Aorta (tissue), 5 donors: ENCODE results near the gene CFAP61. TPM values are rescaled to one million over a fixed set of nuclear protein-coding genes. Genes with fewer than 3 reads are reported as not detected.

Experiments used
- ATAC-seq: fragments of 200-7000 bp; cut with Tn5 transposase; one replicate; pipeline ENCODE4 v1.9.1; 2022; ENCODE audit warnings: moderate library complexity; ENCODE audit not compliant: low FRiP score
- DNase-seq, 2 donors: peaks; one replicate each; pipeline ENCODE4 v3.0.0-alpha.2; 2020
- H3K27ac ChIP-seq, 2 donors: one replicate each; pipeline ENCODE4 v1.5.1; 2013; ENCODE audit warnings: low read length in 2 of 2, mild to moderate bottlenecking in 2 of 2, moderate library complexity in 2 of 2, control low read depth in 1 of 2, inconsistent platforms in 1 of 2, low read depth in 1 of 2
- H3K27me3 ChIP-seq, 2 donors: one replicate each; pipeline ENCODE4 v1.6.1; 2013; ENCODE audit warnings: control low read depth in 1 of 2, low read length in 1 of 2, mild to moderate bottlenecking in 1 of 2, moderate library complexity in 1 of 2; ENCODE audit not compliant: insufficient read depth in 2 of 2, control insufficient read depth in 1 of 2
- H3K36me3 ChIP-seq, 2 donors: one replicate each; pipeline ENCODE4 v1.6.1; 2013; ENCODE audit warnings: control low read depth in 1 of 2, low read length in 1 of 2, mild to moderate bottlenecking in 1 of 2; ENCODE audit not compliant: insufficient read depth in 2 of 2, control insufficient read depth in 1 of 2
- H3K4me1 ChIP-seq, 2 donors: one replicate each; pipeline ENCODE4 v1.6.1; 2013; ENCODE audit warnings: low read length in 2 of 2, control low read depth in 1 of 2, mild to moderate bottlenecking in 1 of 2, moderate library complexity in 1 of 2; ENCODE audit not compliant: insufficient read depth in 2 of 2, control insufficient read depth in 1 of 2
- H3K4me3 ChIP-seq, 2 donors: one replicate each; pipeline ENCODE4 v1.5.1; 2013; ENCODE audit warnings: low read length in 2 of 2, control low read depth in 1 of 2, mild to moderate bottlenecking in 1 of 2
- H3K9me3 ChIP-seq: one replicate; pipeline ENCODE4 v1.6.1; 2013; ENCODE audit warnings: mild to moderate bottlenecking, low read length; ENCODE audit not compliant: control insufficient read depth
- WGBS, 2 donors: extraction: QIAGEN DNeasy Blood & Tissue Kit; methylation state at CpG; one replicate each; pipeline ENCODE4 v1.1.7; 2013; 5-methylcytosine and 5-hydroxymethylcytosine counted together
- intact Hi-C, 2 donors: fragments of 100-400 bp; cut with DNase I; formaldehyde crosslinking; loops; one replicate each; pipeline versions ENCODE4 v1.14.2 to v1.15.0; 2022
- polyA plus RNA-seq, 2 donors: library from polyadenylated mRNA; stranded (reverse); fragments of 200-250 nt; gene quantifications; one replicate each; pipeline ENCODE4 v1.2.3, GENCODE V29; 2013
- total RNA-seq, 2 donors: library from RNA; stranded (reverse); fragmentation: NEBNext Ultra II Directional; extraction: Animal tissue kit (Norgen Biotek cat#: 25700); gene quantifications; one replicate each; pipeline ENCODE4 v1.2.1, GENCODE V29; 2021
- donor health status: healthy with polysubstance abuse.
- donor health status: Bipolar disorder and iron deficiency.
- donor health status: DM: no; HTN: no; CAD: no.
- donor health status: DM: no; HTN: no; CAD: no.
- donor health status: DM: yes; HTN: yes; CAD: no.

The CFAP61 gene
- total and polyA plus RNA-seq, 4 donors, result 0.18 to 2.0 (median 0.91) TPM; not detected in 1

- no peaks in the 10 kb centered on the region for H3K9me3 ChIP-seq
- H3K4me1 ChIP-seq, result no peaks in the 10 kb centered on the region
- no peak overlapping the region for H3K4me3 ChIP-seq
- no peak for ATAC-seq
- intact Hi-C loops, result no loop called here
- no peak overlapping the region for H3K27ac ChIP-seq
- 91 to 95% methylated on average over 3 of the region's 3 CpGs for WGBS, 2 donors
- H3K27me3 ChIP-seq, result no peaks in the 10 kb centered on the region
- peaks cover 0 to 3% of the 10 kb centered on the region in 2 donors for H3K36me3 ChIP-seq
- DNase-seq, result no peak
Observed at GRCh38 chr20:20023395-20023794, 28.9 kb upstream of the CFAP61 start.

DNA sequence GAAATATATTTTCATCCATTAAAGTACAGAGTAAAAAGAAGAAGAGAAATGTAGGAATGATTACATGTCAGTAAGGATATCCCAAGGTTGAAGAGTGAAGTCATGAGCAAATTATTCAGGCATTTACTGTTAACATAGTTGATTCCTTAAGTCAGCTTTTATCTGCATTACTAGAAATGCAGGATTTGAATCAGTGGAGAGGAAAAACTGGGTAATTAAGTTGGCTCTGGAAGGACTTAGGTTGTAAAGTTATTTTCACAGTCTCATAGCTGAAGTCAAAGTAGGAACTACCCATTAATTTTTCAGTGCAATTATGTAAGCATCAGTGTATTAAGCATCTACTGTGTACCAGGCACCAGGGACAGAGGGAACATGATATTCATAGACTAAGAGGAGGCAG lies 27.4 kb upstream of the CFAP61 start:
- H3K27me3 ChIP-seq, result no peaks in the 10 kb centered on the region
- intact Hi-C loops, result no loop called here
- H3K36me3 ChIP-seq, result peaks cover 0 to 3% of the 10 kb centered on the region in 2 donors
- H3K27ac ChIP-seq, result no peak overlapping the region
- H3K4me3 ChIP-seq, result no peak overlapping the region
- ATAC-seq, result no peak
- no peaks in the 10 kb centered on the region for H3K9me3 ChIP-seq
- no peaks in the 10 kb centered on the region for H3K4me1 ChIP-seq
- DNase-seq, result no peak

- DNase-seq (no peak), ATAC-seq (no peak)
- Histone ChIP-seq H3K27ac (no peak overlapping the region), H3K9me3 (no peaks in the 10 kb centered on the region), H3K4me1 (no peaks in the 10 kb centered on the region), H3K4me3 (no peak overlapping the region), H3K36me3 (peaks cover 0 to 6% of the 10 kb centered on the region in 2 donors), H3K27me3 (no peaks in the 10 kb centered on the region)
- WGBS, 2 donors, result 28 to 41% methylated on average over 2 of the region's 2 CpGs
- intact Hi-C loops, result no loop called here
Observed at GRCh38 chr20:20027284-20027683, 25.0 kb upstream of the CFAP61 start.

DNA sequence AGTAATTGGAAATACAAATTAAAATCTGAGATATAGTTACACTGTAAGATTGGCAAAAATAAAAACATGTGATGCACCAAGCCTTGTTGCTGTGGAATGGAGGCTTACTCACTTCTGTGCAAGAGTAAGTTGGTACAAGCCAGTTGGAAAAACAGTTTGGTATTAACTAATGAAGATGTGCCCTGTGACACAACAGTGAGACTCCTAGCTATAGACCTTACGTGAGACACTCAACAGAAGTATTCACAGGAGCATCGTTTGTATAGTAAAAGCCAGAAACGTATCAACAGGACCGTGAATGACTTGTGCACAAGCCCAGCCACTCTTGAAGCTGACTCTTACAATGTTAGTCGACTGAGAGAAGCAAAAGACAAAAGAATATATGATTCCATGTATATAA lies 20.5 kb upstream of the CFAP61 start:
- no peaks in the 10 kb centered on the region for H3K4me1 ChIP-seq
- no peak overlapping the region for H3K4me3 ChIP-seq
- no peak overlapping the region for H3K27ac ChIP-seq
- no peak for ATAC-seq
- intact Hi-C loops, result no loop called here
- peaks cover 4 to 5% of the 10 kb centered on the region in 2 donors for H3K36me3 ChIP-seq
- H3K9me3 ChIP-seq, result no peaks in the 10 kb centered on the region
- no peaks in the 10 kb centered on the region for H3K27me3 ChIP-seq
- DNase-seq, result no peak
- whole genome bisulfite sequencing, 2 donors, result 86 to 88% methylated on average over 5 of the region's 5 CpGs

DNA sequence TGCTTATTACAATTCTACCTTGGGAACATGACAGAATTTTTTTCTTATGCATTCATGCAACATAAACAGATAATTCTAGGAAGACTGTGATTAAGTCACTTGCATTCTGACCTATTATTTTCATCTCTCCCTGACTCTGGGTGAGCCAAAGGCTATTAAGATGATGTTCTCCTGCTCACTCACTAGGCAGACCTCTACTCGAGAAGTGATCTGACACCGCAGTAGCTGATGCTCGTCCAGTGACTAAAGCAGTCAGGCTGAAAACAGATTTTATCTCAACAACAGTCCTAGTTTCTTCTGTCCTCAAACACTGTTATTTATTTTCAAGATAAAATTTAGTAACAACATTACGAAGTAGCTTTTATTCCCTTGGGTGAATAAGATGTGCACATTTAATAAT lies 17.8 kb upstream of the CFAP61 start:
- no peaks in the 10 kb centered on the region for H3K9me3 ChIP-seq
- H3K27me3 ChIP-seq, result no peaks in the 10 kb centered on the region
- intact Hi-C loops, result no loop called here
- H3K36me3 ChIP-seq, result peaks cover 9 to 14% of the 10 kb centered on the region in 2 donors
- no peak overlapping the region for H3K4me3 ChIP-seq
- no peaks in the 10 kb centered on the region for H3K4me1 ChIP-seq
- no peak overlapping the region for H3K27ac ChIP-seq
- ATAC-seq (no peak), DNase-seq (no peak)
- 71% methylated on average over 4 of the region's 4 CpGs for WGBS, 2 donors

DNA sequence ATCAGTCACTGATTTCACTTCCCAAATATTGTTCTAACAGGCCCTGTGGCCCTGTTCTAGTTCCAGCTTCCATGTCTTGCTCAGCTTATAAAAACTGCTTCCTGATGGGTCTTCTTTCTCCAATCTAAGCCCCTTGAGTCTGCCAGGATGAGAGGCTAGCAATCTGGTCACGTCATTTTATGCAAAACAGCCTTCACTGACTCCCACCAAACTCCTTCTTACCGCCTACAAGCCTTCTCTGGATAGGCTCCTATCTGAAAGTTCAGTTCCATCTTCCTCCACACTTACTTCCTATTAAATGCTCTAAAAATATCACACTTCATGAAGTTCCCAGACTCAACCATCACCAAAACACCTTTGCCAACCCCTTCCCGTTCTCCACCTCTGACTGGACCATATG lies 15.6 kb upstream of the CFAP61 start:
- H3K36me3 ChIP-seq, result peaks cover 9 to 15% of the 10 kb centered on the region in 2 donors
- ATAC-seq, result no peak

DNA sequence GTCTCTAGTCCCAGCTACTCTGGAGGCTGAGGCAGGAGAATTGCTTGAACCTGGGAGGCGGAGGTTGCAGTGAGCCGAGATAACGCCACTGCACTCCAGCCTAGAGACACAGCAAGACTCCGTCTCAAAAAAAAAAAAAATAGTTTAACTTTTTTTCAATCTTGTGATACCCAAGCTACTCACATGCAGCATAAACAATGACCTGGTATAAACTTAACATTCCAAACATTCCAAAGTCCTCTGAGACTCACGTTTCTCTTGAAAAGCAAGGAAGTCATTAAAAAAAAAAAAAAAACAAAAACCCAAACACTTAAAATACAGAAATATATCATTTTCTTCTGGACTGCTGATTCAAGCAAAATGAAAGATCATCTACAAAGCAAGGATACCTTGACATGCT lies 14.4 kb upstream of the CFAP61 start:
- no peaks in the 10 kb centered on the region for H3K4me1 ChIP-seq
- ATAC-seq (no peak), DNase-seq (no peak)
- 49 to 53% methylated on average over 5 of the region's 5 CpGs for WGBS, 2 donors
- intact Hi-C loops, result no loop called here
- H3K36me3 ChIP-seq, result peaks cover 15 to 17% of the 10 kb centered on the region in 2 donors
- no peaks in the 10 kb centered on the region for H3K9me3 ChIP-seq
- no peaks in the 10 kb centered on the region for H3K27me3 ChIP-seq
- H3K4me3 ChIP-seq, result no peak overlapping the region
- no peak overlapping the region for H3K27ac ChIP-seq

More for the DNA sequence above, 15.6 kb upstream of the CFAP61 start:
- intact Hi-C loops, result no loop called here
- Histone ChIP-seq H3K9me3 (no peaks in the 10 kb centered on the region), H3K27ac (no peak overlapping the region), H3K4me1 (no peaks in the 10 kb centered on the region), H3K27me3 (no peaks in the 10 kb centered on the region), H3K4me3 (no peak overlapping the region)
- no peak for DNase-seq
- WGBS, 2 donors, result 84 to 85% methylated on average over 3 of the region's 3 CpGs

GRCh38 chr20:20038586-20038985 lies 13.7 kb upstream of the CFAP61 start:
- ATAC-seq (no peak), DNase-seq (no peak)
- Histone ChIP-seq H3K36me3 (peaks cover 17 to 19% of the 10 kb centered on the region in 2 donors), H3K27me3 (no peaks in the 10 kb centered on the region), H3K9me3 (no peaks in the 10 kb centered on the region), H3K4me1 (no peaks in the 10 kb centered on the region), H3K4me3 (no peak overlapping the region), H3K27ac (no peak overlapping the region)
- WGBS, 2 donors, result 90 to 92% methylated on average over 6 of the region's 6 CpGs
- intact Hi-C loops, result no loop called here

GRCh38 chr20:20039752-20040387 lies 12.5 kb upstream of the CFAP61 start:
- Histone ChIP-seq H3K27ac (no peak overlapping the region), H3K4me3 (no peak overlapping the region), H3K4me1 (no peaks in the 10 kb centered on the region), H3K27me3 (no peaks in the 10 kb centered on the region), H3K9me3 (no peaks in the 10 kb centered on the region), H3K36me3 (peaks cover 13 to 21% of the 10 kb centered on the region in 2 donors)
- WGBS, 2 donors, result 90 to 93% methylated on average over 6 of the region's 6 CpGs
- DNase-seq, result no peak
- intact Hi-C loops, result no loop called here
- no peak for ATAC-seq
